ENCODE measurements around the gene SRF. TPM values are rescaled to one million over a fixed set of nuclear protein-coding genes. Genes with fewer than 3 reads are reported as not detected.

SRF gene
- total and polyA plus RNA-seq, 2 donors (not counting 3 experiments of a cell fraction or from before 2014, with no cell fraction given), result 34.4 to 55.8 TPM

DNA sequence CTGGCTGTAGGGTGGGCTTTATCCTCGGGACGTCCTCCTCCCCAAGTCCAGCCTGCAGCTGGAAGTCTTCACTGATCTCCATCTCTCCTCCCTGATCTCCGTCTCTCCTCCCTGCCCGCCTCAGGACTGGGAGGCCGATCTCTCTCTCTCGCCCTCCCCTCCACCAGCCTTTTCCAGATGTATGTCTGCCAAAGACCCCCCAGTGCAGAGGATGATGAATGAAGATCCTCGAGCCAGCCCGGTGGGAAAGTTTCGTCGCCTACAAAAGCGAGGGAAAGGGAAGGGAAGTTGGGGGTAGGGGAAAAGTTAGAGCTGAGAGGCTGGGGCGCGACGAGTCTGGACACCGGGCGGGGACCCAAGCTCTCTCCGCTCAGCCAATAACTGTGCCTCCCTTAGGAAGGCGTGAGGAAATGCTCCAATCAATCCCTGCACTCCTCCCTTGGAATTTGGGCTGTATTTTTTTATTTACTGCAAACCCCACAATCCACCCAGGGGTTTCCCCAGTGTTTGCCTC is 595 bp upstream of the SRF start:
- POLR2A ChIA-PET, result interaction anchor here (1.1 kb wide), 1 partner anchor 12 kb away, joined by 3 read pairs; no protein-coding TSS in a partner anchor
- FAIRE-seq (no peak), DNase-seq (ENCODE audit: low read depth, low spot score) (no peak)
- TSS peak; percentile 51 for BruUV-seq (replicated peaks)
- Histone ChIP-seq H3K27me3 (ENCODE audit: control insufficient read depth in 2 of 2, insufficient read depth in 2 of 2, low read length in 2 of 2) (no peaks in the 10 kb centered on the region), H3K4me2 (ENCODE audit: insufficient read depth, low read length) (peak overlapping the region; percentile 52), H3K4me3 (replicated peaks in 1 of 3; ENCODE audit: insufficient read depth in 1 of 3, low read depth in 1 of 3, low read length in 3 of 3) (peak overlapping the region; percentile 21 to 56 (median 41)), H4K20me1 (replicated peaks; ENCODE audit: control insufficient read depth, extremely low read depth, insufficient read depth, low read length) (peaks cover under 1% of the 10 kb centered on the region), H3K36me3 (ENCODE audit: control insufficient read depth in 2 of 2, extremely low read depth in 1 of 2, insufficient read depth in 2 of 2, low read length in 2 of 2) (peaks cover under 1 to 2% of the 10 kb centered on the region in 2 experiments), H3K9me1 (replicated peaks; ENCODE audit: control insufficient read depth, extremely low read depth, insufficient read depth, low read length) (no peaks in the 10 kb centered on the region), H3K27ac (ENCODE audit: insufficient read depth, low read depth, low read length) (peak overlapping the region; percentile 14), H3K79me2 (ENCODE audit: control insufficient read depth, insufficient read depth, low read length) (peaks cover 30% of the 10 kb centered on the region), H3K9ac (replicated peaks; ENCODE audit: extremely low read depth, insufficient read depth, low read length) (peak overlapping the region; percentile 26), H3K4me1 (ENCODE audit: control insufficient read depth, extremely low read depth, insufficient read depth, low read length) (peaks cover 25% of the 10 kb centered on the region), H3K9me3 (replicated peaks; ENCODE audit: control insufficient read depth, insufficient read depth, low read length) (no peaks in the 10 kb centered on the region), H2AFZ (ENCODE audit: low read depth, low read length) (peak overlapping the region; percentile 84)
- intact Hi-C loops (cut with micrococcal nuclease), result loop anchor here (5.0 kb wide), 1 partner anchor 77 kb away; no protein-coding TSS in a partner anchor
- CTCF ChIA-PET, result interaction anchor here (0.7 to 2.2 kb wide), 10 partner anchors 9 to 241 kb away, joined by 3 to 8 read pairs (median 4); partner anchors contain the start of genes CNPY3, CUL9, DNPH1 and KLC4
- TF ChIP-seq CTCF (IDR thresholded peaks at IDR 0.05; ENCODE audit: extremely low read depth in 1 of 2, insufficient read depth in 1 of 2, low read depth in 1 of 2, low read length in 2 of 2) (no peak), MAX (IDR thresholded peaks at IDR 0.05; ENCODE audit: insufficient read depth, insufficient read length) (no peak), EZH2 (IDR thresholded peaks at IDR 0.05; ENCODE audit: borderline replicate concordance, low read depth, low read length, severe bottlenecking) (no peak), POLR2A (IDR thresholded peaks at IDR 0.05; ENCODE audit: low read depth, low read length) (no peak), GATA2 (IDR thresholded peaks at IDR 0.05; ENCODE audit: insufficient read depth, insufficient read length, low read depth, low read length) (no peak), FOS (IDR thresholded peaks at IDR 0.05; ENCODE audit: borderline replicate concordance, insufficient read depth, low read length) (no peak), JUN (IDR thresholded peaks at IDR 0.05; ENCODE audit: borderline replicate concordance, insufficient read depth, insufficient read length, low read depth) (no peak), POLR2AphosphoS5 (IDR thresholded peaks at IDR 0.05; ENCODE audit: insufficient read depth, low read depth, low read length) (no peak), MYC (IDR thresholded peaks at IDR 0.05; ENCODE audit: low read depth, low read length) (no peak)
- dilution Hi-C loops (cut with MboI; ENCODE audit: extremely low pct_ligation_motif_present, low sequenced_read_pairs), result no loop called here
